ENCODE measurements around the gene C11orf21.

C11orf21 gene

GRCh38 chr11:2270322-2271076 lies 31.2 kb downstream of the C11orf21 start, which contains the start of gene ASCL2:
ASCL2 (minus strand) TSS chr11:2270588; CDS start chr11:2270332, 256 bp downstream.
- DNase-seq, result no peak

- peak; percentile 72 for DNase-seq
Measured at GRCh38 chr11:2269601-2270321, 32.0 kb downstream of the C11orf21 start.

GRCh38 chr11:2268729-2269600 lies 32.8 kb downstream of the C11orf21 start:
- peak; percentile 44 for DNase-seq

- no peak for DNase-seq
Measured at GRCh38 chr11:2267851-2268728, 33.6 kb downstream of the C11orf21 start.

GRCh38 chr11:2267306-2267850 lies 34.3 kb downstream of the C11orf21 start:
- DNase-seq, result no peak

GRCh38 chr11:2266586-2267305 lies 35.0 kb downstream of the C11orf21 start:
- DNase-seq, result no peak

- DNase-seq, result no peak
Measured at GRCh38 chr11:2265854-2266585, 35.7 kb downstream of the C11orf21 start.

- DNase-seq, result no peak
Measured at GRCh38 chr11:2265396-2265795, 36.3 kb downstream of the C11orf21 start.

- DNase-seq, result no peak
Measured at GRCh38 chr11:2264366-2265053, 37.2 kb downstream of the C11orf21 start.

- no peak for DNase-seq
Measured at GRCh38 chr11:2263724-2264360, 37.9 kb downstream of the C11orf21 start.

- no peak for DNase-seq
Measured at GRCh38 chr11:2263071-2263565, 38.6 kb downstream of the C11orf21 start.

GRCh38 chr11:2262301-2263070 lies 39.2 kb downstream of the C11orf21 start:
- DNase-seq, result no peak

- no peak for DNase-seq
Measured at GRCh38 chr11:2261436-2262230, 40.1 kb downstream of the C11orf21 start.

GRCh38 chr11:2260491-2261364 lies 41.0 kb downstream of the C11orf21 start:
- no peak for DNase-seq

GRCh38 chr11:2259897-2260451 lies 41.7 kb downstream of the C11orf21 start:
- no peak for DNase-seq

- DNase-seq, result no peak
Measured at GRCh38 chr11:2259466-2259830, 42.3 kb downstream of the C11orf21 start.
